HL-60/S4 treated with retinoic acid at 250 ng/mL for 4 days and 3 days (cell line): ENCODE data around the gene PRSS22.

Source experiments
- in situ Hi-C: fragments of 300-500 bp; cut with MboI; formaldehyde crosslinking; loops from 2 replicates; pipeline ENCODE4 v1.7.0; 2022; ENCODE audit warnings: low sequenced_read_pairs

Gene PRSS22

DNA sequence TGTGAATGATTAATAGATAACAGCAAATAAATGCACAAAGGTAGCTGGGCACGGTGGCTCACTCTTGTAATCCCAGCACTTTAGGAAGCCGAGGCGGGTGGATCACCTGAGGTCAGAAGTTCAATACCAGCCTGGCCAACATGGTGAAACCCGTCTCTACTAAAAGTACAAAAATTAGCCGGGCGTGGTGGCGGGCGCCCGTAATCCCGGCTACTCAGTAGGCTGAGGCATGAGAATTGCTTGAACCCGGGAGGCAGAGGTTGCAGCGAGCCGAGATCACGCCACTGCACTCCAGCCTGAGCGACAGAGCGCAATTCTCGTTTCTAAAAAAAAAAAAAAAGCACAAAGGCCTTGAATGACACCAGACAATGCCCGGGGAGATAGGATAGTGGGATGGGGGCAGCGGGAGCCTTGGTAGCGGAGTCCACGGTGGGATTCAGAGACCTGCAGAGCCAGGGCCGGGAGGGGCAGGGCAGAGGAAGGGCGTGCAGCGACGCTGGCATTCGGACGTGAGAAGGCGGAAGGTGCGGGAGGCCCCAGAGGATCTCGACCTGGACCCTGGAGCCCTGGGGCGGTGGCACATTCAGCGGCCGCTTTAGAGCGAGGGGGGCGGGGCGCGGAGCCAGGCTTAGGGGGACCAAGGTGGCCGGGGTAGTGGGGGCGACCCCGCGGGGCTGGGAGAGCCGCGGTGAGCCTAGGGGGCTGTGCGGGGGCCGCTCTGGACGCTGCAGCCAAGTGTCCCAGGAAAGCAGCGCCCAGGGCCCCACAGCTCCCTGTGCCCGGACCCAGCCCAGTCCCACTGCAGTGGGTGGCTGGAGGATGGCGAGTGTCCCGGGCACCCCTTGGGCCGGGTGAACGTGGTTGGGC lies 24.0 kb upstream of the PRSS22 start:
- in situ Hi-C loops, result no loop called here

DNA sequence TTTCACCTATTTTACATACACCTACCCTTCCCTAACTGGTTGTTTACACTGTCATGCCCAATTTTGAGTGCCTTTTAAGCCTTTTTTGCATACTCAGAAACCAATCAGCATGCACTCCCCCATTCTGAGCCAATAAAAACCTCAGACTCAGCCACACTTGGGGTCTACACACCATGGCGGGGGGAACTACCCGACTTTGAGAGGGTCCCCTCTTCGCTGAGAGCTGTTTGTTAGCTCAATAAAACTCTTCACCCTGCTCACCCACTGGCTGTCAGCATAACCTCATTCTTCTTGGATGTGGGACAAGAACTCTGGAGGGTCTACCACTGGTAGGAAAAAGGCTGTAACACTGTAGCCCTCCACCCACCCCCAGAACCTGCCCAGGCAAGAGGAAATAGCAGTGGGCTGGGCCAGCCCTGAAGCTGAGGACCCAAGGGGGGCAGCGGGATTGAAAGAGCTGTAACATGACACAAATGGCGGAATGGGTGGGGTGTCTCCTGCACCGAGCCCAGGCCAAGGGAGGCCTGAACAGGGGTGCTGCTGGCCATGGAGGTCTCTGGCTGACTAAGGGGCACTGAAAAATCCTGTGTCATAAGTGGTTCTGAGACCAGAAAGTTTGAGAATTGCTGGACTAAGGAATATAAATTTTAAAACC lies 22.0 kb upstream of the PRSS22 start:
- in situ Hi-C loops, result no loop called here

DNA sequence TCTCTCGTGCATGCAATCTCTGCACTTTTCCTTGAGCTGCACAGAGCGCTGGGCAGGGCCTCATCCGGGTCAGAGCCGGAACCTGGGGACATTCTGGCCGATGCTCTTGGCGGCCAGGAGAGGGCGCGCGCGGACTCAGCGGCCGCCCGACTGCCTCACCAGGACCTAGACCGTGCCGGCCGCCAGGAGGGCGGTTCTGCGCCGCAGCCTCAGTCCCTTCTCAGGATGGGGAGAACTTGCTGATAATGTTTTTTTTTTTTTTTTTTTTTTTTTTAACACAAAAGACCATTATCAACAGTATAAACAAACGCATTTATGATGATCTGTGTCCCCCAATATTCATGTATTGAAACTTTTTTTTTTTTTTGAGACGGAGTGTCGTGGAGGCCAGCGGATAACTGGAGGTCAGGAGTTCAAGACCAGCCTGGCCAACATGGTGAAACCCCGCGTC lies 17.0 kb upstream of the PRSS22 start:
- in situ Hi-C loops, result no loop called here

DNA sequence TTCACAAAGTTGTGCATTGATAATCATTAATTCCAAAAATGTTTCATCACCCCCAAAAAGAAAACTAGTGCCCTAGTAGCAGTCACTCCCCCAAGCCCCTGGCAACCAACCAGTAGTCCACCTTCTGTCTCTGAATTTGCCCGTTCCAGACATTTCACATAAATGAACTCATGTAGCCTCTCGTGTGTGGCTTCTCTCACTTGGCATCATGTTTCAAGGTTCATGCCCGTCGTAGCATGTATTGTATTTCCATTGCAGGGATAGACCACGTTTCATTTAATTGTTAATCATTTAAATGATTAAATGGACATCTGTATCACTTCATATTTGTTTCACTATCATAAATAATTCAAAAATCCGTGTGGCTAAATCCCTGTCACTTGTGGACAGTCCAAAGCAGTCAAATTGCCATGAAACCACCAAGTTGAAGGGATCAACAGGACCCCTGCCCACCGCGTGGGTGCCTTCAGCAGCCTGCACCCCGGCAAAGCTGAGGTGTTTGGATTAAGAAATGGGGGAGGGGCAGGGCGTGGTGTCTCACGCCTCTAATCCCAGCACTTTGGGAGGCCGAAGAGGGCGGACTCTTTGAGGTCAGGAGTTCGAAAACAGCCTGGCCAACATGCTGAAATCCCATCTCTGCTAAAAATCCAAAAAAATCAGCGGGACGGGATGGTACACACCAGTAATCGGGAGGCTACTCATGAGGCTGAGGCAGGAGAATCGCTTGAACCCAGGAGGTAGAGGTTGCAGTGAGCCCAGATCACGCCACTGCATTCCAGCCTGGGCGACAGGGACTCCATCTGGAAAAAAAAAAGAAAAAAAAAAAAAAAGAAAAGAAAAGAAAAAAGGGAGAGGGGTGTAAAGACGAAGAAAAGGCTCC lies 16.3 kb upstream of the PRSS22 start:
- in situ Hi-C loops, result no loop called here

DNA sequence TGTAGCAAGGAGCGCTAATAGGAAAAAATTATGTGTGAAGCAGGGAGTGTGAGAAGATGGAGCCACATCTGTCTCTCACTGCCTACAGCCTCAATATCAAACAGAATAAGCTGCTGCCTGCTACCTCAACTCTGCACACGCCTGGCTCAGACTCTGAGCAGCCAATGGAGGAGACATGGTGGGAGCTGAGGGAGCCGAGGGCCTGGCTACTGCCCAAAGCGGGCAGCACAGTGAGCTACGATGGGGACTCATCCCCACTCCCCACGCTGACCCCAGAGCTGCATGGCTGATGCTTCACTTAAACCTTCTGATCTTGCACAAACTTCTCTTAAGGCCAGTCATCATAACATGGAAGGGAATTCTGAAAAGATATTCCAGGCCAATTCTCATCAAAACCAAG lies 14.0 kb upstream of the PRSS22 start:
- in situ Hi-C loops, result no loop called here

DNA sequence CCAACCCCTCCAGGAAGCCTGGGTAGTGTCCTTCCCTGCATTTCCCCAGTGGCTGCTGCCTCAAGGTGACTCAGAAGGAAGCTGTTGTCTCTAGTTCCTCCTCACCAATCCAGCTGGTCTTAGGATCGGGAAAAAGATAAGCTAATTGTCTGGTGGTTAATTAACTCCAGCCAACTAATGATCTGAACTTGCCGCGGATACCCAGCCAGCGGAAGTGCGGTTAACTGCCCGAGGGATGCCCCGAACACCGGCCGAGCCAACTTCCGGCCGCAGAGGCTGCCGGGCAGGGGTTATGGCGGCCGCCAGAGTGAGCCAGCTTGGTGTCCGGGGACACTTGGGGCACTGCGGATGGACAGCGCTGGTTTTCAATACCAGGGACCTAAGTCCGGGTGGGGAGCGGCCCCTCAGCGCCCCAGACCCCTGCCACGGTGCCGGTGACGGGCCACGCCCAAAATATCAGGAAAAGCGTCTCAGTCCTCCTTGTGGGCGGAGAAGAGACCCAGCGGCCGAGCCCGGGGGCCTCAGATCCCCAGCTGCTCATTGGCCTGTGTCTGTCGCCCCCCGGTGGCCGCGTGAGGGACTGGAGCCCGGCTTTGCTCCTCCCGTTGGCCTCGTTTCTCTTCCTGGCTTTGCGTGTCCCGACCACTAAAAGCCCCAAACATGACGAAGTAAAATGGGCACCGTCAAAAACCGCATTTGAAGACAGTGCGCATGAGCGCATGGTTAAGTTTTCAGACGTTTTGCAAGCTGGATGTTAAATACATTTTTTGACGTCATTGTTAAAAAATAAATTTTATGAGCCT lies 10.2 kb upstream of the PRSS22 start:
- in situ Hi-C loops, result no loop called here

DNA sequence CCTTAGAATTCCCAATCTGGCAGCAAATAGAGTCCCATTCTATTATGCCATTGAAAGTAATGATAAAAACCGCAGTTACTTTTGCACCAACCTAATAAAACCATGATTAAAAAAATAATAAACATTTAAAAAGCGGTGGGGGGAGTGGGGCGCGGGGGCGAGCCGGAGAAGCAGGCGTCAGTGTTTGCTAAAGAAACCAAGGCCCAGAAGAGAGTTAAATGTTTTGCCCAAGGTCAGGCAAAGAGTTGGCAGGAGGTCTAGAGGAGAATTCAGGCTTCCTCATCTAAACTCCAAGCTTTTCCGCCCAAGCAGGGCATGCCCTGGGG lies 9.7 kb upstream of the PRSS22 start:
- in situ Hi-C loops, result no loop called here

DNA sequence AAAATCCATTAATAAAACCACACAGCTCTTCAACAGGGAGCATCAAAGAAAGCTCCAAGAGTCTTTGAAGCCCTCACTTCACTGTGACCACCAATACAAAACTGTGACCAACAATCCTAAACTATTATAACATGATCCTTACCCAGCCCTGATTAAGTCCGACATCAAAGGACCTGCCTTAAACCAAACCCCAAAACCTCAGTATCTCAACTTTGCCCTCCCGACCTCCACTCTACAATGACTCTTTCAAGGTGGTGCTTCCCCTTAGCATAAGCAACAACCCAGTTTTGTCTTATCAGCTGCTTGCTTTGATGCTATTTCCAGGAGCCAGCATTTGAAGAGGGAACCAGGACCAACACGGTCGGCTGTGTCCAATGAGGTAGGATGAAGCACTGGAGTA lies 8.5 kb upstream of the PRSS22 start:
- in situ Hi-C loops, result no loop called here

DNA sequence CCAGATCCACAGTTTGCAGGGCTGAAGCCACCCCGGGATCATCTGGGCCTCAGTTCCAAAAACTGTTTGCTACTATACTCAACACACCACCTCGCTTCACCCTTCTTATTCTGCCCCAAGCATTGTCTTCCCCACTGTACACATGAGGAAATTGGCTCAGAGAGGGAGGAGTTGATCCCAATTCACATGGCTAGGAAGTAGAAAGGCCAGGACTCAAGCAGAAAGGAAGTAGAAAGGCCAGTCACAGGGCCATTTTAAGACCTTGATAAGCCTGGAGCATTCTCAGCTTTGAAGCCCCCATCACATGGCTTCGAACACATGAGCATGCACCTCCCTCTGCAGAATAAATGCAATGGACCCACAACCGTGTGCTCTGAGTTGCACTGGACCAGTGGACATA lies 7.7 kb upstream of the PRSS22 start:
- in situ Hi-C loops, result no loop called here

DNA sequence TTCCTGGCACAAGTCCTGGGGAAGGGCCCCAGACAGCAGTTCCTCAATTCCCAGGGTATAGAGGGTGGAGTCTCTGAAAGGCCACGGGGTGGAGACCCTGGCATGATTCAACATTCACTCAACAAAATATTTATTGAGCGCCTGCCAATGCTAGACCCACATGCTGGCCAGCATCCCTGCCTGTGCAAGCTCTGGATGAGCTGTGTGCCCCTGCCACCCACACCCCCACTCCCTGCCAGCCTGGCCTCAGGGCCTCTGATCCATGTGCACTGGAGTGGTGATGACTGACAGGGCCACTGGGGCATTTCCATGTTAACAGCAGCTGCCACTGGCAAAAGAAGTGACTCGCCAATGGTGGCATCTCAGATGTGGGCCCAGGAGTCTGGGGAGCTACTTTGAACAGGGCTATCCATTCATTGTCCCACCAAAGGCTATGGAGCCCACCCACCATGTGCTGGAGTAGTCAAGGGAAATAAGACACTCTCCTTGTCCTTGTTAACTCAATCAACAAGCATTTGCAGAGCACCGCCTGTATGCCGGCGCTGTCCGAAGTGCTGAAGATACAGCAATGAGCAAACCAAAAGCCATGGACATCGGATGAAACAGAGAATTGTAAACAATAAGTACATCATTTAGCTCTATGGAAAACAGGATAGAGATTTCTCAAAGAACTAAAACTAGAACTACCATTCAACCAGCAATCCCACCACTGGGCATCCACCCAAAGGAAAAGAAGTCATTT lies 3.0 kb upstream of the PRSS22 start:
- in situ Hi-C loops, result no loop called here

DNA sequence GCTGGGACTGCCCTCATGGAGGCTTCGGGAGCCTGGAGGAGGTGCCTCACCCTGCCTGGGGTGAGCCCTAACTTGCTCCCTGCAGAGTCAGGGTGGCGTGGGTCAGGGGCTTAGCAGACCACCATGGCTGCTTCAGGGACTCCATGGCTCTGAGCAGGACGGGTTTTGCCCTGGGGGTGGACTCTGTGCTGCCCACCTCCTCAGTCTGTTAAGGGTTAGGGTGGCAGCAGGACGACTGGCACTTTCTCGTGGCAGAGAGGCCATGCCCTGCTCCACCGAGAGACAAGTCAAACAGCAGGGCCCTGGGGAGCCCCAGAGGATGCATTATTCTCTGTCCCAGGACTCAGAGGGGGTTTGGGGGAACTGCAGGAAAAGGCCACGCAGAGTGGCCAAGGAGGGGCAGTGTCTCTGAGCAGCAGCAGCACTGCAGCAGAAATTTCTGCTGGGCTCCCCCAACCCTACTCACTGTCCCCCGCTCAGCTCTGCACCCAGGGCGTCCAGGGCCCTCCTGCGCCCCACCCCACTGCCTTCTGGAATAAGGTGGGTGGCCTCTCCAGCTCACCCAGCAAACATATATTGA lies 1.8 kb upstream of the PRSS22 start:
- in situ Hi-C loops, result no loop called here

DNA sequence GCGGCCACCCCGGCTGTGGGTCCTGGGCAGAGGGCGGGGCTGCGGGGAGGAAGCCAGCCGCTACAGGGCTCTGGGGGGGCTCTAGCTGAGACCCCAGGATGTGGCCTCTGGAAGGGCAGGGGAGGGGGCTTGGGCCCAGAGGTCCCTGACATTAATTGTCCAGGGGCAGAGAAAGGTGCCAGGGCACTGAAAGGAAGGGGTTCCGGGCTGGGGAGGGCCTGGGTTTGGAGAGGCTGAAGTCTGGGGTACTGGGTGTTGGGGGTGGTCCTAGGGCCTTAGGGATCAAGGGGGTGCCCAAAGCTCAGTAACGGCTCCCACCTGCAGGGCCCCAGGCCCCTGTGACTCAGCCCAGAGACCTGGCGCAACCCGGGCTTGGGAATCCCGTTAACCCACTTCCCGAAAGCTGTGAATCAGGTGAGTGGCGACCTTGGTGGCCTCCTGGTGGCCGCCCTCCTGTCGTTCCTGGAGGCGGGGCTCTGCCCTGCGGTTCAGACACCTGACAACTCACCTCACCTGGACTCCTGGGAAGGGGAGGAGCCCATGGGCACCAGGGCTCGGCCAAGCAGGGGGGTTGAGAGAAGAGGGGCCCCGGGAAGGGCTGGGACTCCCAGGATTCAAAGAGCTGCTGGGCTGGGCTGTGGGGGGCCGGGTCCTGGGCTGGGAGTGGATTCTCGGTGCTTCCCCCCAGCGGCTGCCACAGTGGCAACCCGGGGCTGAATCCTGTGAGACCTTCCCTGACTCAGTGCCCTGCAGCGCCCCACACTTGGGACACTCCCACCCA lies 465 bp upstream of the PRSS22 start:
- in situ Hi-C loops, result no loop called here

DNA sequence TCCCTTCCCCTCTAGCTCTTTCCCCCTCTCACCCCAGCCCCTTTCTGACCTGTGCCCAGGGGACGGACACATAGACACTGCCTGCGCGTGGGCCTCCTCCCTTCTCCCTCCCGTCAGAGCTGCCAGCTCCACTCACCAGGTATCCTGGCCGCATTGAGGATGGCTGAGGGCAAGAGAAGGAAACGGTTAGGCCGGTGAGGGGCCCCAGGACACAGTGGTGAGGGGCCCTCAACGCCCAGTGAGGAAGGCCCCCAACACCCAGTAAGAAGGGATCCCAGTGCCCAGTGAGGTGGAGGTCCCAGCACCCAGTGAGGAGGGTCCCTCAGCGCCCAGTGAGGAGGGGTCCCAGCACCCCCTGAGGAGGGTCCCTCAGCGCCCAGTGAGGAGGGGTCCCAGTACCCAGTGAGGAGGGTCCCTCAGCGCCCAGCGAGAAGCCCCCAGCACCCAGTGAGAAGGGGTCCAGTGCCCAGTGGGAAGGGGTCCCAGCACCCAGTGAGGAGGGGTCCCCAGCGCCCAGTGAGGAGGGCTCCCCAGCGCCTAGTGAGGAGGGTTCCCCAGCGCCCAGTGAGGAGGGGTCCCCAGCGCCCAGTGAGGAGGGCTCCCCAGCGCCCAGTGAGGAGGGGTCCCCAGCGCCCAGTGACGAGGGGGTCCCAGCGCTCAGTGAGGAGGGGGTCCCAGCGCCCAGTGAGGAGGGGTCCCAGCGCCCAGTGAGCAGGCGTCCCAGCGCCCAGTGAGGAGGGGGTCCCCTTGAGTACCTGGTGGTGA lies 1.1 kb downstream of the PRSS22 start:
- in situ Hi-C loops, result no loop called here

DNA sequence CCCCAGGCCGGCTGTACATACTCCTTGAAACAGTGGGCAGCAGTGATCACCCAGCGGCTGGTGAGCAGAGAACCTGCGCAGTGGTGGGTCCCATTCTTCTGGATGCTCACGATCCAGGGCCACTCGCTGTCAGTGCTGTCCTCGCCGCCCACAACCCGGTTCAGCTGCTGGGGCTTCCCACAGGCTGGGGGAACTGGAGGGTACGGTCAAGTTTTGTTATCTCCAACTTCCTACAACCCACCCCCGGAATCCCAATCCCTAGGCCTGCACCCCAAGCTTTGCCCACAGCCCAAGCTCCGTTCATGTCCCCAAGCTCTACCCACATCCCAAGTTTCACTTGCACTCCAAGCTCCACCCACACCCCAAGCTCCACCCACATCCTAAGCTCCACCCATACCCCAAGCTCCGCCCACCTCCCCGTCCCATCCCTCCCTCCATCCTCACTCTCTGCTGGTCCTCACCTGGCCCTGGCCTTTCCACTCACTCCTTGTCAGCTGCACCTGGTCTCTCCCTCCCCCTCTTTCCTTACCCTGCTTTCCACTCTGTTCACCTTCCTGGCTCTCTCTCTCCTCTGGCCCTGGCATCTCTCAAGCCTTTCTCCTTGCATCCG lies 1.8 kb downstream of the PRSS22 start:
- in situ Hi-C loops, result no loop called here

DNA sequence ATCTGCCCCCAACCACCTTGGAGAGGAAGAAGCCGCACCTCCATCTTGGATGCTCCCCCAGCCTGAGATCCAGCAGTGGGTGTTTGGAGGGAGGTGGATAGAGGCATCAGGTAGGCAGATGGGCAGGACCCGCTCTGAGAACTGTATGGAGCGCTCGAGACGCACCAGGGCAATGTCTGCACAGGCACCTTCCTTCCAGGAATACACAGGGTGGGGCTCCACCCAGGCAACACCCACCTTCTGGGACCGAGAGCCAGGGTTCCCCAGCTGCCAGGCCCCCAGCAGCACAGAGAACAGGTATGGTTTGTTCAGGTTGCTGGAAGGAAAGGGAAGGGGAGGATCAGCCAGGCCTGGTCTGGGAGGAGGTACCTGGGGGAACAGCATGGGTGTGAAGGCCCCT lies 2.4 kb downstream of the PRSS22 start:
- in situ Hi-C loops, result no loop called here

DNA sequence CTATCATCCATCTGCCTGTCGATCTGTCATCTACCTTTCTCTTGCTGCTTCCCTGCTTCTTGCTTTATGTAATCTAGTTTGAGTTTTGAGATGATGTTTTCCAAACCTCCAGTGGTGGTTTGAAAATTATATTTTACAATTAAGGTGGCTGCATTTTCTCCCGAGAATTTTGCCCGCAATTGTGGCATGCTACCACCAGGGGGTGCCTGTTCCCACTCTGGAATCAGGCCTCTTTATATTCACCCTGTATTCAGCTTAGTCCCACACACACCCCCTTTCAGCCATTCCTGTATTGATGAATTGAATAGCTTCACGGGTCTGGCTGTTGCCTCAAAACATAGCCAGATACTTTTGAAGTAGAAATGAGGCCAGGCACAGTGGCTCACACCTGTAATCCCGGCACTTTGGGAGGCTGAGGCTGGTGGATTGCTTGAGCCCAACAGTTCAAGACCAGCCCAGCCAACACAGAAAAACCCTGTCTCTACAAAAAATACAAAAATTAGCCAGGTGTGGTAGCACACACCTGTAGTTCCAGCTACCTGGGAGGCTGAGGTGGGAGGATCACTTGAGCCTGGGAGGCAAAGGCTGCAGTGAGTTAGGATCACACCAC lies 3.2 kb downstream of the PRSS22 start:
- in situ Hi-C loops, result no loop called here

DNA sequence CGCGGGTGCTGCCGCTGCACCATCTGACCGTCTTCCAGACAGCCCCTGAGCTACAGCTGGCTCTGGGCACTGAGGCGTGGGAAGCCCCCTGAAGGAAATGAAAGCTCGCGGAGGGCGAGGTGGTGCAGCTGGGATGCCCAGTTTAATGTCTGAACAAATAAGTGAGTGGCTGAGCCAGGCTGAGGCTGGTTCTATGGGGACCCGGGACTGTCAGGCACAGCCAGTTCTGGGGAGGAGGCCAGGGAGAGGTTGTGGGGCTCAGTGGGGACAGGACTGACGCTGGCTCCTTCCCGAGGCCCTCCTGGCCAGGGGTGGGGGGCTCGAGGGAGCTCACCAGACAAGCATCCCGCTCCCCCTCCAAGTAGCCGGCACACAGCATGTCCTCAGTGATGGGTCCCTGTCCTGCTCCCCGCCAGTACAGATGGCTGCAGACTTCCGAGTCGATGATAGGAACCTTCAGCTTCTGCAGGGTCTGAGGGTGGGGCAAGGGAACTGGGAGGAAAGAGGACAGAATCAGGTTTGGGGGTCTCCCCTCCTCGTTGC lies 4.4 kb downstream of the PRSS22 start:
- in situ Hi-C loops, result no loop called here
